GM12865 (cell line): ENCODE measurements around the gene GPR108.
A peak's percentile ranks its signal among the peaks of the same experiment; 100 is the strongest.
"Not testable (repeated sequence)": the region's sequence is repeated elsewhere in the genome, so short reads cannot be mapped to it uniquely, and the experiment has no call there.

Source experiments
- DNase-seq: peaks from one replicate; pipeline ENCODE4 v3.0.0; 2010; ENCODE audit warnings: low read depth
- H3K4me3 ChIP-seq: 2 replicates; pipeline ENCODE4 v1.5.1; 2011; ENCODE audit warnings: mild to moderate bottlenecking, low read depth, low read length, control low read depth
- CTCF ChIP-seq: IDR thresholded peaks from 2 replicates; pipeline ENCODE4 v1.5.1; 2011; ENCODE audit warnings: low read length, control low read depth, low read depth, inconsistent platforms; ENCODE audit not compliant: insufficient read depth; ENCODE audit errors: missing control alignments

GPR108 gene

GRCh38 chr19:6737284-6737872 lies at the start of gene GPR108:
Gene GPR108 (minus strand): TSS chr19:6737580. CDS start chr19:6737576, 4 bp downstream.
- TF ChIP-seq CTCF, result no peak
- peak within 1 kb of the TSS; percentile 67 for H3K4me3 ChIP-seq
- peak; percentile 100 for DNase-seq

DNA sequence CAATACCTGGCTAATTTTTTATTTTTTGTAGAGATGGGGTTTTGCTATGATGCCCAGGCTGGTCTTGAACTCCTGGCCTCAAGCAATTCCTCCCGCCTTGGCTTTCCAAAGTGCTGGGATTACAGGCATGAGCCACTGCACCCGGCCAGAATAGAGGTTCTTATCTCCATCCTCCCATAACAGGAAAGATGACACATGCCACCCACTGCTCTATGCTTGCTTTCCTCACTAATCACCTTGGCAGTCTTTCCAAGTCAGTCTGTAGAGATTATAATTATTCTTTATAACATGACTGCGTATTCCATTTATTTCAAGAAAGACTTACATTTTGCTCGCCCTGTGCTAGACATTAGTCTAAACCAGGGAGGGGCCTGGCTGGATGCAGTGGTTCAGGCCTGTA lies 41.8 kb upstream of the GPR108 start:
- DNase-seq, result no peak
- no peak overlapping the region for H3K4me3 ChIP-seq
- no peak for TF ChIP-seq CTCF

- TF ChIP-seq CTCF, result no peak
- peak; percentile 63 for DNase-seq
- no peak overlapping the region for H3K4me3 ChIP-seq
These were observed 41.0 kb upstream of the GPR108 start for GRCh38 chr19:6778386-6778785.

DNA sequence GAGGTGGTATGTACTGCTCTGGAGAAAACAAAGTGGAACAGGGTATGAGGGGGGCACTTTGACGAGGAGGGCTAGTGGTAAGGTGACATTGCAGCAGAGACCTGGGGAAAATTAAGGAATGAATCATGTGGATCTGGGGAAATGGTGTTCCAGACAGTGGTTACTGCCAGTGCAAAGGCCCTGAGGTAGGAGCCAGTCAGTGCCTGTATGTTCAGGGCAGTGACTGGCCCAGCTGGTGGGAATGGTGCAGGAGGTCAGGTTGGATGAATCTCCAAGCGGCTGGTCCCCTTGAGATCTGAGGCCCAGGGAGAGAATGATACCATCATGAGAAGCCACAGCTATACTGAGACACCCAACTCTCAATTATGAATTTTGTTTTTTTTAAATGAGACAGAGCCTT lies 40.1 kb upstream of the GPR108 start:
- no peak for TF ChIP-seq CTCF
- no peak overlapping the region for H3K4me3 ChIP-seq
- no peak for DNase-seq

DNA sequence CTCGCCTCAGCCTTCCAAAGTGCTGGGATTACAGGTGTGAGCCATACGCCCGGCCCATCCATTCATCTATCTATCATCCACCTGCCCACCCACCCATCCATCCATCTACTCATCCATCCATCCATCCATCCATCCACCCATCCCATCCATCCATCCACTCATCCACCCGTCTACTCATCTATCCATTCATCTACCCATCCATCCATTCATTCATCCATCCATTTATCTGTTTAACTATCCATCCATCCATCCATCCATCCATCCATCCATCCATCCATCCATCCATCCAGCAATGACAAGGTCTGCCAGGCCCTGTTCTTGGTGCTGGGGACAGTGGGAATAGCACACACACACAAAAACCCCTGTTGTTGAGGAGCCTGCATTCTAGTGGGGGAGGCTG lies 39.6 kb upstream of the GPR108 start:
- no peak for TF ChIP-seq CTCF
- no peak for DNase-seq
- no peak overlapping the region for H3K4me3 ChIP-seq

- not testable (repeated sequence) for DNase-seq, H3K4me3 ChIP-seq
These were observed 38.7 kb upstream of the GPR108 start for GRCh38 chr19:6776045-6776444.

DNA sequence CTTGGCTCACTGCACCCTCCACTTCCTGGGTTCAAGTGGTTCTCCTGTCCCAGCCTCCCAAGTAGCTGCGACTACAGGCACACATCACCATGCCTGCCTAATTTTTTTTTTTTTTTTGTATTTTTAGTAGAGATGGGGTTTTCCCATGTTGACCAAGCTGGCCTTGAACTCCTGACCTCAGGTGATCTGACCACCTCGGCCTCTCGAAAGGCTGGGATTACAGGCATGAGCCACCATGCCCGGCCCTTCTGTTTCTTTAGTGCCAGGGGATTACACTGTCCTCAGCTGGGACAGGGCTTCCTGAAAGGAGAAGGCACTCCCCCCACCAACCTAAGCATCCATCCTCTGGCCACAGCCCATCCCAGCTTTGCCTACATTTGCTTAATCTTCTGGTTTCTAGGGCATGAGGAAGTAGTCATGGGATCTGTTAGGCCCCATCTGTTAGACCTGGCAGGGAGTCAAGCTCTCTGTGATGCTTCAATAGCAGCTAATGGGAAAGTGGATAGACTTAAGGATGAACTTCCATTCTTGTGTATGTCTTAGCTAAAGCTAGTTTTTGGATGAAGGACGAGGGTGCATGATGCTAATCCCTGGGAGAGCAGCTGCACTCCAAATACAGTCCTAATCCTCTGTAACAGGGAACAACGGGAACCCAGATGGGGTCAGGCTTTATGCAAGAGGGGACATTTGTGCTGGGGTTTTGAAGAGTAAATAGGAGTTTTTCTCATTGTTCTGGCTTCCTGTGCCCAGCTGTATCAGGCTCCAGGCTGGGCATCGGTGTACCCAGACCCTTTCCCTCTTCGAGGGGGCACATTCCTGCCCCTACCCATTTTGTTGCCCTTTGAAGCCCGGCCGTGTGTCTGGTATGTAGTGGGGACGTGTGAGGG lies 37.7 kb upstream of the GPR108 start:
- H3K4me3 ChIP-seq, result peak overlapping the region; percentile 17; the same call in 1 of the 2 replicates
- no peak for TF ChIP-seq CTCF
- peak; percentile 41 for DNase-seq
